B cell (primary cell): ENCODE data around the gene NAXE. TPM values are rescaled to one million over a fixed set of nuclear protein-coding genes. Genes with fewer than 3 reads are reported as not detected.
A peak's percentile ranks its signal among the peaks of the same experiment; 100 is the strongest.

Experiments
- ATAC-seq: fragments of 200-7000 bp; cut with Tn5 transposase; one replicate; pipeline ENCODE4 v1.10.0; 2021; ENCODE audit warnings: low read depth, mild to moderate bottlenecking, moderate number of reproducible peaks, moderate library complexity
- CTCF ChIA-PET: fragments of 350-600 bp; sonication (Branson Sonifier 250); formaldehyde crosslinking; loops from one replicate; lab custom pipeline; 2021; ENCODE audit warnings: antibody characterized with exemption, inconsistent platforms; lab: Charles Lee
- POLR2A ChIA-PET: fragments of 350-600 bp; sonication (Branson Sonifier 250); formaldehyde crosslinking; loops from one replicate; lab custom pipeline; 2021; ENCODE audit warnings: antibody characterized with exemption; lab: Charles Lee
- DNase-seq: peaks from one replicate; pipeline ENCODE4 v3.0.0; 2013
- H2AFZ ChIP-seq: 2 replicates; pipeline ENCODE4 v1.6.1; 2012; ENCODE audit warnings: mild to moderate bottlenecking, low read depth, low read length; ENCODE audit not compliant: insufficient read depth, poor library complexity, severe bottlenecking
- H3K27ac ChIP-seq, 2 donors: 1 replicate in 1 of 2; 2 replicates in 1 of 2; pipeline ENCODE4 v1.5.1; 2012 to 2013; ENCODE audit warnings: low read length in 2 of 2, mild to moderate bottlenecking in 2 of 2, moderate library complexity in 1 of 2
- H3K27me3 ChIP-seq, 4 experiments: fragments of 200-600 bp in 1 of 4; sonication (generic) in 1 of 4; replicated peaks in 1 of 4; 1 replicate in 2 of 4; 2 replicates in 2 of 4; pipeline versions ENCODE4 v1.6.1 to v1.7.0; 2013 to 2016; ENCODE audit warnings: low read length in 3 of 4, mild to moderate bottlenecking in 2 of 4, mixed read lengths in 1 of 4, moderate library complexity in 1 of 4; ENCODE audit not compliant: insufficient read depth in 4 of 4, control insufficient read depth in 3 of 4; ENCODE audit errors: control extremely low read depth in 1 of 4
- H3K36me3 ChIP-seq, 2 experiments: replicated peaks in 1 of 2; 1 replicate in 1 of 2; 2 replicates in 1 of 2; pipeline versions ENCODE4 v1.6.1 to v1.7.1; 2013; ENCODE audit warnings: low read length in 1 of 2; ENCODE audit not compliant: insufficient read depth in 2 of 2, control insufficient read depth in 1 of 2; ENCODE audit errors: control extremely low read depth in 1 of 2, extremely low read depth in 1 of 2
- H3K4me1 ChIP-seq, 2 donors: fragments of 200-600 bp in 1 of 2; sonication (generic) in 1 of 2; 1 replicate in 1 of 2; 2 replicates in 1 of 2; pipeline versions ENCODE4 v1.5.1 to v1.6.1; 2013 to 2017; ENCODE audit warnings: low read length in 2 of 2; ENCODE audit not compliant: control insufficient read depth in 2 of 2, insufficient read depth in 2 of 2
- H3K4me2 ChIP-seq: replicated peaks from 2 replicates; pipeline ENCODE3; 2012; ENCODE audit warnings: mild to moderate bottlenecking, low read depth, low read length; ENCODE audit not compliant: poor library complexity, severe bottlenecking
- H3K4me3 ChIP-seq, 5 experiments: fragments of 200-600 bp in 1 of 5; sonication (generic) in 1 of 5; 1 replicate in 3 of 5; 2 replicates in 2 of 5; pipeline versions ENCODE4 v1.5.1 to v1.7.0; 2011 to 2016; ENCODE audit warnings: low read length in 4 of 5, mild to moderate bottlenecking in 4 of 5, low read depth in 2 of 5, control low read depth in 1 of 5, moderate library complexity in 1 of 5; ENCODE audit not compliant: insufficient read depth in 1 of 5; ENCODE audit errors: control extremely low read depth in 1 of 5, extremely low read depth in 1 of 5
- H3K79me2 ChIP-seq: fragments of 200-600 bp; sonication (generic); one replicate; pipeline ENCODE4 v1.6.0; 2016; ENCODE audit warnings: low read length; ENCODE audit not compliant: control insufficient read depth, insufficient read depth
- H3K9ac ChIP-seq: fragments of 200-600 bp; sonication (generic); 2 replicates; pipeline ENCODE4 v1.6.1; 2017; ENCODE audit warnings: mild to moderate bottlenecking, low read length, moderate library complexity
- H3K9me3 ChIP-seq, 3 donors: one replicate each; pipeline versions ENCODE4 v1.6.1 to v1.7.1; 2013; ENCODE audit warnings: low read length in 2 of 3; ENCODE audit not compliant: control insufficient read depth in 2 of 3, insufficient read depth in 1 of 3; ENCODE audit errors: control extremely low read depth in 1 of 3
- H4K20me1 ChIP-seq: 2 replicates; pipeline ENCODE4 v1.6.0; 2012; ENCODE audit warnings: mild to moderate bottlenecking, low read length; ENCODE audit not compliant: insufficient read depth, control insufficient read depth, poor library complexity, severe bottlenecking
- H3K27ac Mint-ChIP-seq: one replicate; pipeline ENCODE4 v1.8.0; 2021; ENCODE audit warnings: mixed read lengths
- H3K27me3 Mint-ChIP-seq: one replicate; pipeline ENCODE4 v1.8.0; 2021; ENCODE audit warnings: mixed read lengths
- H3K4me1 Mint-ChIP-seq: one replicate; pipeline ENCODE4 v1.8.0; 2021; ENCODE audit warnings: mixed read lengths
- H3K4me3 Mint-ChIP-seq: one replicate; pipeline ENCODE4 v1.8.0; 2021; ENCODE audit warnings: mixed read lengths
- H3K9me3 Mint-ChIP-seq: one replicate; pipeline ENCODE4 v1.8.0; 2022; ENCODE audit warnings: mixed read lengths; ENCODE audit not compliant: insufficient read depth
- CTCF ChIP-seq: fragments of 200-600 bp; IDR thresholded peaks from one replicate; pipeline ENCODE4 v1.8.0; 2022; ENCODE audit warnings: antibody characterized with exemption, mild to moderate bottlenecking
- EZH2 ChIP-seq: IDR thresholded peaks from 2 replicates; pipeline ENCODE4 v1.6.1; 2012; ENCODE audit warnings: borderline replicate concordance, low read depth, mild to moderate bottlenecking, moderate library complexity, low read length; ENCODE audit not compliant: insufficient read depth, poor library complexity, severe bottlenecking
- WGBS: methylation state at CpG from one replicate; pipeline ENCODE4 v1.1.5; 2013; ENCODE audit warnings: missing lambda C conversion rate; ENCODE audit not compliant: insufficient coverage; 5-methylcytosine and 5-hydroxymethylcytosine counted together
- intact Hi-C: fragments of 100-400 bp; cut with micrococcal nuclease; formaldehyde crosslinking; loops from one replicate; pipeline ENCODE4 v1.10.0; 2022
- polyA plus RNA-seq: library from polyadenylated mRNA; depleted of rRNA; stranded (reverse); fragments of >200 nt; gene quantifications from 2 replicates; pipeline ENCODE4 v1.2.3, GENCODE V29; 2012
- total RNA-seq, 2 donors: library from RNA; stranded (reverse); fragments of 120-200 nt in 1 of 2; gene quantifications; 1 replicate in 1 of 2; 2 replicates in 1 of 2; pipeline versions ENCODE4 v1.2.3 to v1.2.4, GENCODE V29; 2013 to 2022

The NAXE gene
- total and polyA plus RNA-seq, 2 donors (not counting 1 experiment from before 2014, with no cell fraction given): 42.8 to 59.7 TPM

DNA sequence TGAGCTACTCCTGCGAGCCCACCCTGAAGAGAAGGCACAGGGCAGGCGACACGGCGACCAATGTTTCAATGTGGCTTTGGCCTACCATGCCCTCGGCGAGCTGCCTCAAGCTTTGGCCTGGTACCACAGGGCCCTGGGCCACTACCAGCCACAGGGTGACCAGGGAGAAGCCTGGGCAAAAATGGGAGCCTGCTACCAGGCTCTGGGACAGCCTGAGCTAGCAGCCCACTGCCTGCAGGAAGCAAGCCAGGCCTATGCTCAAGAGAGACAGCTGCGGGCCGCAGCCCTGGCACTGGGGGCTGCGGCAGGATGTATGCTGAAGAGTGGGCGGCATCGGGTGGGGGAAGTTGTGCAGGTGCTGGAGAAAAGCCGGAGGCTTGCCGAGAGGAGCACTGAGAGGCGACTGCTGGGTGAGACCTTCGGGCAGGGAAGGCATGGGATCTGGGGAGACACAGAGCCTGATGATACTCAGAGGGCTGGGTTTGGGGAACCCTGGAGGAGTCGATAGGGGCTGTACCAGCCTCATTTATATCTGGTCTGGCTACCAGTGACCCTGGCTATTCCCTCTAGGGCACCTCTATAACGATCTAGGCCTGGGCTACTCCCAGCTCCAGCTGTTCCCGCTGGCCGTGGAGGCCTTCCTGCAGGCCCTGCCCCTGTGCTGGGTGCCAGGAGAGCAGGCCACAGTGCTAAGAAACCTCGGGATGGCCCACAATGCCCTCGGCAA, 9.8 kb upstream of the NAXE start:
- no peaks in the 10 kb centered on the region for H3K9me3 Mint-ChIP-seq
- Histone ChIP-seq H3K27ac (peak overlapping the region; percentile 88 to 94), H2AFZ (peak overlapping the region; percentile 93), H3K4me1 (peaks cover 26 to 36% of the 10 kb centered on the region in 2 donors), H3K79me2 (peaks cover 40% of the 10 kb centered on the region), H3K4me2 (peak overlapping the region; percentile 89), H3K9ac (peak overlapping the region; percentile 68), H4K20me1 (no peaks in the 10 kb centered on the region), H3K9me3 (no peaks in the 10 kb centered on the region), H3K36me3 (peaks cover 0 to 11% of the 10 kb centered on the region in 2 experiments), H3K4me3 (peak overlapping the region; percentile 46 to 64 (median 58)), H3K27me3 (no peaks in the 10 kb centered on the region)
- intact Hi-C loops: loop anchor here (1.0 to 5.0 kb wide), 4 partner anchors 9 to 290 kb away; partner anchors contain the start of gene NAXE
- POLR2A ChIA-PET: interaction anchor here (0.6 to 2.5 kb wide), 9 partner anchors 10 to 124 kb away, joined by 3 to 19 read pairs (median 5); partner anchors contain the start of genes GPATCH4, MEF2D and NAXE
- WGBS: 30% methylated on average over 21 of the region's 21 CpGs
- CTCF ChIA-PET: interaction anchor here (0.6 to 6.9 kb wide), 26 partner anchors 10 to 196 kb away, joined by 3 to 52 read pairs (median 5); partner anchors contain the start of genes GPATCH4, MEF2D and NAXE
- TF ChIP-seq CTCF (no peak), EZH2 (no peak)
- peak; percentile 66 for DNase-seq
- H3K4me3 Mint-ChIP-seq: peak overlapping the region; percentile 85
- no peaks in the 10 kb centered on the region for H3K27me3 Mint-ChIP-seq
- peaks cover 32% of the 10 kb centered on the region for H3K4me1 Mint-ChIP-seq
- peak; percentile 69 for ATAC-seq
- peak overlapping the region; percentile 97 for H3K27ac Mint-ChIP-seq
